IPS-18c (cell line): ENCODE measurements around the gene HOOK1.

Experiments used
- H3K4me3 ChIP-seq: 2 replicates; pipeline ENCODE4 v1.7.0; 2013; ENCODE audit warnings: low read depth, mild to moderate bottlenecking, low read length, moderate library complexity; ENCODE audit not compliant: insufficient read depth
- H3K9me3 ChIP-seq: one replicate; pipeline ENCODE4 v1.6.1; 2013; ENCODE audit warnings: mild to moderate bottlenecking, low read length, moderate library complexity; ENCODE audit not compliant: control insufficient read depth, insufficient read depth

Gene HOOK1

DNA sequence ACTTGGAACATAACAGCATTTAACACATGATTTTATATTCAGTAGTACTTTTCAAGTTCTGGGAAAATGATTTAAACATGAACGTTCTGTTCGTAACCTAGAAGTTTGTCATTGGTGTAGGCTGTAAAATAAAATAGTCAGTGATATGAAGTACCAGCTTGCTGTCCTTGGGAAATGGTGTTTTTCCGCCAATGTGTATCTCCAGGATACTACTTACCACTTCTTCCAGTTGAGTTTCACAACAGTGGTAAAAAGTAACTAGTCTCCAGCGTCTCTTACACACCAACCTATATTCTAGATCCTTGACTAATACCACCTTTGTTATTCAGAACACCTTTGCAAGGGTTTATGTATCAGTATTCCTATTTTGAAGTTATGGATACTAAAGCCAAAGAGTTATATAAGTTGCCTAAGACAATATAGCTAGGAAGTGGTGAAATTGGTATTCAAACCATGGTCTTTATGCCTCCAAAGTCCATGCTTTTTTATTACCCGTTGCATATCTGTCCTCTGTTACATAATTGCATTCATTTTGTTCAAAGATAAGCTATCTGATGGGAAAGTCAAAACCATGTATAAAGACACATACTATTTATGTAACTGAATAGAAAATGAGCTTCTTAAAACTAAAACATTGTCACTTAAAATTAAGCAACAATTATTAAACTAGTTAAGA is 43.1 kb downstream of the HOOK1 start:
- Histone ChIP-seq H3K4me3 (no peak overlapping the region), H3K9me3 (no peaks in the 10 kb centered on the region)

DNA sequence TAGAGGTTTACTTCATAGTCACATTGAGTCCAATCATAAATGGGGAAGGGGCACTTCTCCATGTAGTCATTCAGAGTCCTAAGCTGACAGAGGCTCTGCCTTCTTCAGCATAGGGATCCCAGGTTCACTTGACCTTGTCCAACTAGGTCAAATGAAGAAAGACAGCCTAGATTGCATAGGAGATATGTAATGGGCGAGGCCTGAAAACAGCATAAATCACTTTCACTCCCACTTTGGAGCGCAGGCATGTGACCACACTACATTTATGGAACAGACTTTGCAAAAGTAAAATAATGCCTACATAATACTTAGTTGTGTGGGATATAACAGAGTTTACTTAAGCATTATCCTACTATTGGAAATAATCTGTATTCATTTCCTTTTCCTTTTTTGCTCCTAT is 51.7 kb downstream of the HOOK1 start:
- Histone ChIP-seq H3K9me3 (no peaks in the 10 kb centered on the region), H3K4me3 (no peak overlapping the region)

DNA sequence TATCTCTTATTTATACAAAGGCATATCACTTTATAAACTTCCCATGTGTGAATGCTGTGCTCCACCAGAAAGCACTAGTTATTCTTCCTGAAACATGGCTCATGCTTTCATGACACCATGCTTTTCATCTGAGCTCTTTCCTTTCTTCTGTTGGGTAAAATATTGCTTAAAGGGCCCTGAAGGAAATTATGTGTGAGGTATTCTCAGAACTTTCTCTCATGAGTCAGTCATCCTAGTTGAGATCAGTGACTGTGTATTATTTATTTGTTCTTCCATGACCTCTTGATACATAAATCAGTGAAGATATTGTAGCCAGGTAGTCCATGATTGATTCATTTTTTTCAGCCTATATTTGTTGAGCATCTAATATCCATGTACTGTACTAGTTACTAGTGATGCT is 57.0 kb downstream of the HOOK1 start:
- no peak overlapping the region for H3K4me3 ChIP-seq
- H3K9me3 ChIP-seq = no peaks in the 10 kb centered on the region

DNA sequence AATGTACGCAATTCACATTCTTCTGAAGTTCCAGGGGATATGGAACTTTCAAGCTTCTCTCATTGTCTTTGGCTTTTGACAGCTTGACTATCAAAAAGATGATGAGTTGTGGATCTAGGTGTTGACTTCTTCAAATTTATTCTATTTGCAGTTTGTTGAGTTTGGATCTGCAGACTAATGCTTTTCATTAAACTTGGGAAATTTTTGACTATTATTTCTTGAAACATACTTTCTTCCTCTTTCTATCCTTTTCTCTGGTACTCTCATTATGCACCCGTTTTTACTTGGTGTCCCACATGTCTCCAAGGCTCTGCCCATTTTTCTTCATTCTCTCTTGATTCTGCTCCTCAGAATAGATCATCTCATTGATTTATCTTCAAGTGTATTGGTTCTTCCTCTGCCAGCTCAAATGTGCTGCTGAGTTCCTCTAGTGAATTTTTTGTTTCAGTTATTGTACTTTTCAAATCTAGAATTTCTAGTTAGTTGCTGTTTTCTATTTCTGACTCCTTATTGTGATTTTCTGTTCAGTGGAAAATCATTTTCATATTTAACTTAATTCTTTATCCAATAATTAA is 62.4 kb downstream of the HOOK1 start:
- Histone ChIP-seq H3K4me3 (no peak overlapping the region), H3K9me3 (no peaks in the 10 kb centered on the region)

DNA sequence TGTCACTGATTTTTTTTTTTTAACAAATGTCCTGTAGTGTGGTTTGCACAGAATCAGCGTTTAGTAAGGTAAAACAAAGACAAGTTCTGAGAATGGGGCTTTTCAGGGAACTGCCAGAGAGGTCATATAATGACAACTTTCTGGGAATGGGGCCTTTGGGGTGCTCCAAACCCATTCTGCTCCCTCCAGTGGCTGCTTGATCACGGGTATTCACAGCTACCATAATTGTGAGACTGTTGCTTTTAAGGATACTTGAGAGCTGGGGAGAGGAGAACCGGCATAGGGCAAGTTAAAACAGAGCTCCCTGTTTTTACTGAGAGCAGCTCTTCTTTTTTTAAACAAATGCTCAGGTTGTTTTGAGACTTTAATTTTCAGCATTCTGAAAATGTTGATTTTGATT is 63.6 kb downstream of the HOOK1 start:
- no peak overlapping the region for H3K4me3 ChIP-seq
- no peaks in the 10 kb centered on the region for H3K9me3 ChIP-seq

DNA sequence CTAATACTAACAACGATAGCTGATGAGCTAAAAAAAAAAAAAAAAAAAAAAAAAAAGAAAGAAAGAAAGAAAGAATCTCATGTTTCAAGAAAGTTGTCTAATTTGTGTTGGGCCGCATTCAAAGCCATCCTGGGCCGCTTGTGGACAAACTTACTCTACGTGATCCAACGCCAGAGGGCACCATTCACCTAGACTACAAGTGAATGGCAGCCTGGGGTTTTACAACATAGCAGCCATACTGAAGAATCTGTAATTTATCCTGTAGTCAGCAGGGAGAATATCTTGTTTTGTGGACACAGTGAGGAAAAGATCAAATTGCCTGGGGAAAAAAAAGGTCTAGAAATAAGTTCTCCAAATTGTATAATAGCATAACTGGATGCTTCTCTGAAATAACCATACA is 64.8 kb downstream of the HOOK1 start:
- Histone ChIP-seq H3K4me3 (no peak overlapping the region), H3K9me3 (no peaks in the 10 kb centered on the region)

DNA sequence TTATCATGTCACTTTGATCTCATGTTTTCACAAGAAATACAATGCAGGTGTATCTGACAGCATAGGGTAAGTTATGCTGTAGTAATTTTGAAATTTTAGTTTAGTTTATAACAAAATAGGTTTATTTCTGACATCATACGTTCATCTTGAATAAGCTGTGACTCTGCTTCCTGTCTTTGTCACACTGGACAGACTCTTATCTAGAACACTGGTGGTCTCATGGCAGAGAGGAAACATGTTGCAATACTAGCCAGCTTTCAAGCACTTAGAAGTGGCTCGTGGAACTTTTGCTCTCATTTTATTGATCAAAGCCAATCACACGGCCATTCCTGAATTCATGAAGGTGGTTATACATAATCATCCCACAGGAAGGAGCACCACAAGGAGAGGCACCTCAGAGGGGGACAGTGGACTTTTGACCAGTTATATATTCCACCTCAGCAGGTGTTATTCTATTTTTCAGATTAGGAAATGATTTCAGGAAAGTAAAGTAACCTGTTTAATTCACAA is 65.3 kb downstream of the HOOK1 start:
- H3K9me3 ChIP-seq = no peaks in the 10 kb centered on the region

DNA sequence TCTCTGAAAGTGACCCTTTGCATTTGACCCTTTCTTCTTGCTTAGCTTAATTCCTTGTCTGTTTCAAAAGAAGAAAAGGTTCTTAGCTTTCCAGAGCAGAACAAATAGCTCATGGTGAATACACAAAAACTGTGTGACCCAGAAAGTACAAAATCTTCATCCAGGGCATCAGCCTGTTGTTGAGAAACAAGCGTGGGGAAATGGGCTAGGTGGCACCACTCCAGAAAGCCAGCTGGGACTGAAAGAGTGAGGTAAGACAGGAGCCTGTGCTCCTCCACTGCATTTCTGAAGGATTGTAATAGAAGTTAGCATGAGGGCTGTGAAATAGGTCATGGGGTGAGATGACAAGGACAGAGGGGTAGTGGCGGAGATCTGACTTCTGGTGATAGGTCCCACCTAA is 66.0 kb downstream of the HOOK1 start:
- no peak overlapping the region for H3K4me3 ChIP-seq
- no peaks in the 10 kb centered on the region for H3K9me3 ChIP-seq

More for the DNA sequence above, 65.3 kb downstream of the HOOK1 start:
- no peak overlapping the region for H3K4me3 ChIP-seq

DNA sequence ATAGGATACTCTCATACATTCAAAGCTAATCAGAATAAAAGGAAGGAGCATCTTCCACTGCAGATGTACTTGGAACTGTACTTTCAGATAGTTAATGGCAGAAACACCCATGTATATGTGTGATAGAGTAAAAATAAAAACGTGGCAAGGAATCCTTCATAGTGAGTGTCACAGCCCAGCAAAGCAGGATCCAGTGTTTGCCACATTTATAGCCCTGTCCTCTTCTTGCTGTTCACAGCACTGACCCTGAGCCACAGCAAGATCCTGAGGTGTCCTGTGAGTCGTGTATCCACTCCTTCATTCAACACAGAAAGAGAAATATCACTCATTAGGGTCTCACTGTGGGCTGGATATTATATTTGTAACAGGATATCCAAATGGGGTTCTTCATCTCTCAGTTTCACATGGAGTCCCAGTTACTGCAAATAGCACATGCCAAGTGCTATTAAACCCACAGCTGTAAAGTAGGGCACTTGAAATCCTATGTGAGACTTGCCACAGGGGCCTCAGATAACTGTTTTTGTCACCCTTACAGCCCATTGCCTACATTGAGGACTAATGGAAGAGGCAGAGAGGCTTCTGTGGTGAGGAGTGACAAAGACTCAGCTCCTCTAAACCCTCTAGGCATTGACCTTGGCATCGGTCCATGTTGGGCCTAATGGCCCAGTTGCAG is 70.5 kb downstream of the HOOK1 start:
- H3K9me3 ChIP-seq = peaks cover 4% of the 10 kb centered on the region

DNA sequence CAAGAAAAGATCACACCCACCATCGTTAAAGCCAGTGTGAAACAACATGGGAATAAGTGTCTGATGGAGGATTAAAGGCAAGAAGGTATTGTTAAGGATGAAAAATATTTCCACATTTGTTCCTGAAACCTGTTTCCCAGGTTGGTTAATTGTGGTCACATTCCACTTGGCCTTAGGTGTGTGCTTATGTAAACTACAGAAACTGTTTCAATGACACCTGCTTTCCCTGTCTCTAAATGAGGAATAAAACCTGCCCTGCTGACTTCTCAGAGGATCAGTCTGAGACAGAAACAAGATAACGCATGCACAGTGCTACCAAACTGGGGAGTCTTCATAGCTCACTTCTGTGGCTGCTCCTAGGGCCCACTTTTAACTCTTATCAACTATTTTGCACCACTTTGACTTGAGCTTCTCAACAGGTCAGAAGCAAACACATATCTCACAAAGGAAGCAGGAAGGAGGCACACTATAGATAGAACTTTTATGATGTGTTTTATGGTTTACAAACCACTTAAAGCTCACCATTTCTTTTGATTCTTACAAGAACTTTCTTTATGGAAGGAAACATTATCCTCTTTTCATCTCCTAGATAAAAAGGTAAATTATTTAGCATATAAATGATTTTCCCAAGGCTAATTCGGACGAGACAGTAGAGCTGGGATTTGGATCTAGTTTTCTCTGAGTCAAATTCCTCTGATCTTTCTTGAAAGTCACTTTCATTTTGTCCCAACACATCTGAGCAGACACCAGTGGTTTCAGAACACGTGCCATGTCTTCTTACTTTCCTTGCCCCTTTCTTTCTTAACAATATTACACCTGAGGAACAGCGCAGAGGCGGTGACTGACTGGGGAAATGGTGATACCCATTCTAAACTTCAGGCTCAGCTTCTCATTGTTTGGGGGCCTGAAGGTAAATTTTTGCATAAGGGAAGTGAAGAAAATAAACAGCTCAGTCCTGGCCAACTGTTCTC is 78.4 kb downstream of the HOOK1 start:
- no peak overlapping the region for H3K4me3 ChIP-seq
- peaks cover 7% of the 10 kb centered on the region for H3K9me3 ChIP-seq

More for the DNA sequence above, 70.5 kb downstream of the HOOK1 start:
- no peak overlapping the region for H3K4me3 ChIP-seq

DNA sequence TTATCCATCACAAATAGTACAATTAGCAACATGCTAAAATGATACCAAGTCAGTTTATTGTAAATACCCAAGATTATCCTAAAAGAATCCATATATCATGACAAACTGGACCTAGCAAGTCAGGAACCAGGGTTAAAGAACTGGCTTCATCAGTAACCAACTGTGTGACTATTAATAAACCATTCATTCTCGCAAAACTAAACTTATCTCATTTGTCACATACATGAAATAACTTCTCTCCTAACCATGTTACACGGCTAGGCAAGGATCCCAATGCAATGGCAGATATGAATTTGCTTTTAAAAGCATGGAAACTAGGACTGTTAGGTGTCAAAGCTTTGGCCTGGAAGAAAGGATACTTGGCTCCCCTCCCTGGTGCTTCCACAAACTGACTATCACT is 82.4 kb downstream of the HOOK1 start:
- H3K4me3 ChIP-seq = no peak overlapping the region
- no peaks in the 10 kb centered on the region for H3K9me3 ChIP-seq

DNA sequence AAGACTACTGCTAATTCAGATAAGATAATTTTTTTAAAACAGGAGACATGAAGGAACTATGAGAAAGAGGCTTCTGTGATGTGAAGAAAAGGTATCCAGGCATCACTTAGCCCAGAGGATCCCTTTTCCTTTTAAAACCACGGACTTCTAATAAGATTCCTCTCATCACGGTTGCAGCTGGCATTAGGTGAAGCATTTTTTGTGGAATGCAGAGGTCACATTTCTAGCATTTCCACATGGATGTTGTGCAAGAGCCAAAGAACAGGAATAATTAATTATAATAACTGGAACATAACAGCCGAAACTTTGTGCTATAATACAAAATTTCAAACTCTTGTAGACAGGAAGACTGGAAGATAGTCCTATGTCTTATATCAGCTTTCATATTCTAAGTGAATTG is 84.2 kb downstream of the HOOK1 start:
- Histone ChIP-seq H3K4me3 (no peak overlapping the region), H3K9me3 (no peaks in the 10 kb centered on the region)

DNA sequence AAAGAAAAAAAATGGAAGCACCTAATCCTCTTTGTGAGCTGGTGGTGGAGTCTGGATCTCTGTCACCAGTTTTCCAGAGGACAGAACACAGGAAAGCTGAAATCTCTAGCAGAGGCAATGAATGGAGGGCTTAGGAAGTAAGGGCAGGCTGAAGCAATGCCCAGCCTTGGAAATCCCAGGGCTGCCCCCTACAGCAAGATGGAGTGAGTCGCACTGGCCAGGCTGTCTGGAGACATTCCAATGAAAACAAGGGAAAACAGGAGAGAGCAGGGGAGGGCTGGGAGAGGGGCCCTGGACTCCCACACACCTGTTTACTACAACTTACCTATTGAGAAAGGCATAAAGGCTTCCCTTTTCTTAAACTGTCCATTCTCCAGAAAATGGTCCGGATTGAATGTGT is 85.9 kb downstream of the HOOK1 start:
- Histone ChIP-seq H3K4me3 (no peak overlapping the region), H3K9me3 (no peaks in the 10 kb centered on the region)

DNA sequence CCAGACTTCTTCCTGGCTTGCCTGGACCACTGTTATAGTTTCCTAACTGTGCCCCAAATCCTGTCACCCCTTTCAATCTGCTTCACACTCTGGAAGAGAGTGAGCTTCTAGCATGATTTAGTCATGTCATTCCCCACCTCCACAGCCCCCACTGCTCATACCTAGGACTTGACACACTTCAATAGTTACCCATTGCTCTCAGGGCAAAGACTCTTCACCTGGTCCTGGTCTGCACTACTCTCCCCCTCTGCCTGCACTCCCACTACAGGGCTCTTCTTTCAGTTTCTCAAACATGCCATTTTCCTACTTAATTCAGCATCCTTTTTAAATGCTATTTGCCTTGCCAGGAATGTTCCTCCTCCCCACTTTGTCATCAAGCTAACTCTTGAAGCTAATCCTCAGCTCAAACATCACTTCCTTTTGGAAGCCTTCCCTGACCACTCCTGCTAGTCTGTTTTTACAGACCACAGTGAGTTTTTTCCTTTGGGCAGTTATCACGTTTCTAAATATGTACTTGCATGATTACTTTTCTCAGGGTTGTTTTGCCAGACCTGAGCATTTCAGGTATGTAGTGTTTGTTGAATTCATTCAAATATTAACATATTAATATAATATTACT is 87.1 kb downstream of the HOOK1 start:
- H3K4me3 ChIP-seq = no peak overlapping the region
- no peaks in the 10 kb centered on the region for H3K9me3 ChIP-seq

DNA sequence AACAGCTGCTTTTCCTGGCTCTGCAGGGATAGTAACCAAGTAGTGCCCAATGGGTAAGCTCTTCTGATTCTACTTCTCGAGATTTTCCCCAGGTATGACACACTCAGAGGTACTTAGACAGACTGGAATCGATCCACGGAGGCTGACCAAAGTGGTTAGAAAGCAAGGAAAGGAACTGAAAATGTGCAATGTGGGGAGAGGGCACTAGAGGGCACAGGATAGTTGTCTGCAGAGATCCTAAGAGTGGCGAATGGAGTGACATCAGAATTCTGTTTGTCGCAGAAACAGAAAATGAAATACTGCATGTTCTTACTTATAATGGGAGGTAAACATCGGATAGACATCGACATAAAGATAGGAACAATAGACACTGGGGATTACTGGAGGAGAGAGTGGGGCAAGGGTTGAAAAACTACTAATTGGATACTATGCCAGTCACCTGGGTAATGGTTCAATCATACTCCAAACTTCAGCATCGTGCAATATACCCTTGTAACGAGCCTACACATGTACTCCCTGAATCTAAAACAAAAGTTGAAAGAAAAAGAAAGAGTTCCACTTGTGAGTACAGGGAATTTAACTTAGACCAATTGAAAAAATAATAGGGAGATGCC is 88.5 kb downstream of the HOOK1 start:
- Histone ChIP-seq H3K4me3 (no peak overlapping the region), H3K9me3 (no peaks in the 10 kb centered on the region)

DNA sequence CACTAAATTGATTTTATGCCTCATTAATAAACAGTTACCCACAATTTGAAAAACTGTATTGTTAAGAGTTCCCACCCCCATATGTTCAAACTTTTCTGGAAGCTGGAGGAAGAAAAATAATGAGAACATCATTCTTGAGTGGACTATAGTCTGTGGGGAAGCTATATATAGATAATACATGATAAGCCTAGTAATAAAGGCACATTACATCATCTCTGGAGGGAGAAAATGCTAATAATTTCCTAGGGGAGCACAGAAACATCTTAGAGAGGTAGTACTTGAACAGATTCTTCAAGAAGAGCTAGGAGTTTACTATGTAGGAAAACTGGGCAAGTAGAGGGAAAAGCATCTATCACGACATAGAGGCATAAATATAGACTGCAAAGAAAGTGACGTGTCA is 92.2 kb downstream of the HOOK1 start:
- H3K9me3 ChIP-seq = no peaks in the 10 kb centered on the region
- H3K4me3 ChIP-seq = no peak overlapping the region

DNA sequence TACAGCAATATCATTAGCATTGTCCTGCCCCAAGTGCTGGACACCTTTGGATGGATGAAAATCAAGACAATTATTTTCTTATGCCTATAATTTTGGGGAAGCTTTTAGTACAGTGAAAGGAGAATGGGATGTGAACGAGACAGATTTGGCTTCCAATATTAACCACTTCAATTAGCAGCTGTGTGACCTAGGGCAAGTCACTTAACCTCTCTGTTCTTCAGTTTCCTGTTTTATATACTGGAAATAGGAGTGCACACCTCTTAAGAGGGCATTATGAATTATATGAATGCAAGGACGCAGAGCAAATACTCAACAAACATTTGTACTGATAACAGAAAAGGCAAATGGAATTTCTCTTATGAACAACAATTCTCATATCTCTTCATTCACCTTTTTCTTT is 93.3 kb downstream of the HOOK1 start:
- H3K4me3 ChIP-seq = no peak overlapping the region
- H3K9me3 ChIP-seq = no peaks in the 10 kb centered on the region
